Endothelial cell of umbilical vein (primary cell): ENCODE measurements around the gene EML2. TPM values are rescaled to one million over a fixed set of nuclear protein-coding genes. Genes with fewer than 3 reads are reported as not detected.

Experiments
- BruUV-seq: library from RNA; stranded (reverse); fragments of 400-500 nt; replicated peaks from 2 replicates; lab custom pipeline; 2021; lab: Mats Ljungman, UMichigan
- CTCF ChIA-PET: fragments of 300-600, 350-600 bp; sonication (Branson Sonifier 250); formaldehyde crosslinking; loops from one replicate; lab custom pipeline; 2021; ENCODE audit warnings: antibody characterized with exemption, inconsistent platforms; lab: Charles Lee
- POLR2A ChIA-PET: fragments of 300-600, 350-600 bp; sonication (Branson Sonifier 250); formaldehyde crosslinking; loops from one replicate; lab custom pipeline; 2021; ENCODE audit warnings: antibody characterized with exemption, inconsistent platforms; lab: Charles Lee
- DNase-seq: peaks from one replicate; pipeline ENCODE4 v3.0.0-alpha.2; 2011; ENCODE audit warnings: low read depth, low spot score
- FAIRE-seq: peaks from 2 replicates; lab custom pipeline; 2011; peaks lifted over from hg19 to GRCh38; lab: Jason Lieb, UNC
- H2AFZ ChIP-seq: 2 replicates; pipeline ENCODE4 v1.6.0; 2012; ENCODE audit warnings: low read depth, low read length, control low read depth, inconsistent platforms
- H3K27ac ChIP-seq: 2 replicates; pipeline ENCODE4 v1.5.1; 2011; ENCODE audit warnings: low read depth, mild to moderate bottlenecking, control low read depth, low read length, moderate library complexity; ENCODE audit not compliant: insufficient read depth
- H3K27me3 ChIP-seq, 2 experiments: 2 replicates each; pipeline versions ENCODE4 v1.6.0 to v1.6.1; 2011; ENCODE audit warnings: low read length in 2 of 2, mixed read lengths in 1 of 2; ENCODE audit not compliant: control insufficient read depth in 2 of 2, insufficient read depth in 2 of 2
- H3K36me3 ChIP-seq, 2 experiments: 2 replicates in 1 of 2; 3 replicates in 1 of 2; pipeline ENCODE4 v1.5.1; 2011; ENCODE audit warnings: low read length in 2 of 2, mild to moderate bottlenecking in 1 of 2, moderate library complexity in 1 of 2; ENCODE audit not compliant: control insufficient read depth in 2 of 2, insufficient read depth in 2 of 2; ENCODE audit errors: extremely low read depth in 1 of 2
- H3K4me1 ChIP-seq: 3 replicates; pipeline ENCODE4 v1.5.1; 2011; ENCODE audit warnings: mild to moderate bottlenecking, low read length; ENCODE audit not compliant: control insufficient read depth, insufficient read depth; ENCODE audit errors: extremely low read depth
- H3K4me2 ChIP-seq: 2 replicates; pipeline ENCODE4 v1.6.1; 2011; ENCODE audit warnings: low read length, control low read depth, mixed read lengths; ENCODE audit not compliant: insufficient read depth
- H3K4me3 ChIP-seq, 3 experiments: fragments of 200-600 bp in 1 of 3; sonication (generic), shearing (Covaris generic) in 1 of 3; replicated peaks in 1 of 3; 2 replicates each; pipeline ENCODE4 v1.5.1; 2011 to 2016; ENCODE audit warnings: control low read depth in 3 of 3, low read length in 3 of 3, mild to moderate bottlenecking in 2 of 3, inconsistent platforms in 1 of 3, low read depth in 1 of 3, moderate library complexity in 1 of 3; ENCODE audit not compliant: insufficient read depth in 1 of 3
- H3K79me2 ChIP-seq: 2 replicates; pipeline ENCODE4 v1.6.0; 2012; ENCODE audit warnings: low read length, inconsistent platforms; ENCODE audit not compliant: control insufficient read depth, insufficient read depth
- H3K9ac ChIP-seq: replicated peaks from 2 replicates; pipeline ENCODE3; 2011; ENCODE audit warnings: low read length, control low read depth; ENCODE audit not compliant: insufficient read depth; ENCODE audit errors: extremely low read depth
- H3K9me1 ChIP-seq: replicated peaks from 3 replicates; pipeline ENCODE4 v1.6.0; 2011; ENCODE audit warnings: mild to moderate bottlenecking, low read length; ENCODE audit not compliant: control insufficient read depth, insufficient read depth; ENCODE audit errors: extremely low read depth
- H3K9me3 ChIP-seq: replicated peaks from 2 replicates; pipeline ENCODE4 v1.5.1; 2012; ENCODE audit warnings: low read length, inconsistent platforms; ENCODE audit not compliant: control insufficient read depth, insufficient read depth
- H4K20me1 ChIP-seq: replicated peaks from 2 replicates; pipeline ENCODE3; 2011; ENCODE audit warnings: mild to moderate bottlenecking, low read length; ENCODE audit not compliant: control insufficient read depth, insufficient read depth; ENCODE audit errors: extremely low read depth
- EZH2 ChIP-seq: IDR thresholded peaks from 2 replicates; pipeline ENCODE4 v1.6.1; 2012; ENCODE audit warnings: borderline replicate concordance, low read depth, mild to moderate bottlenecking, moderate library complexity, low read length, inconsistent platforms; ENCODE audit not compliant: severe bottlenecking
- FOS ChIP-seq: IDR thresholded peaks from 2 replicates; pipeline ENCODE4 v1.6.1; 2011; ENCODE audit warnings: mild to moderate bottlenecking, low read length, moderate library complexity, borderline replicate concordance; ENCODE audit not compliant: insufficient read depth
- GATA2 ChIP-seq: IDR thresholded peaks from 2 replicates; pipeline ENCODE4 v1.7.0; 2011; ENCODE audit warnings: low read depth, mild to moderate bottlenecking, moderate library complexity, mixed read lengths, low read length; ENCODE audit not compliant: insufficient read length, insufficient read depth
- JUN ChIP-seq: IDR thresholded peaks from 2 replicates; pipeline ENCODE4 v1.6.1; 2011; ENCODE audit warnings: borderline replicate concordance, low read depth; ENCODE audit not compliant: insufficient read length, insufficient read depth
- MYC ChIP-seq: IDR thresholded peaks from one replicate; pipeline ENCODE4 v1.6.1; 2011; ENCODE audit warnings: mild to moderate bottlenecking, low read depth, low read length
- POLR2A ChIP-seq: IDR thresholded peaks from 2 replicates; pipeline ENCODE4 v1.6.1; 2012; ENCODE audit warnings: low read depth, mild to moderate bottlenecking, control low read depth, low read length
- POLR2AphosphoS5 ChIP-seq: IDR thresholded peaks from 2 replicates; pipeline ENCODE4 v1.6.1; 2012; ENCODE audit warnings: low read depth, mild to moderate bottlenecking, control low read depth, low read length, moderate library complexity; ENCODE audit not compliant: insufficient read depth
- dilution Hi-C: fragments of 300-500 bp; cut with MboI; formaldehyde crosslinking; loops from one replicate; pipeline ENCODE4 v1.15.0; 2019; ENCODE audit warnings: low sequenced_read_pairs; ENCODE audit not compliant: extremely low pct_ligation_motif_present
- intact Hi-C: fragments of 100-400 bp; cut with micrococcal nuclease; formaldehyde crosslinking; loops from one replicate; pipeline ENCODE4 v1.10.0; 2022
- polyA plus RNA-seq, 4 experiments: library from polyadenylated mRNA; depleted of rRNA in 3 of 4; stranded (reverse) in 3 of 4; unstranded in 1 of 4; fragments of >200 nt; gene quantifications; 2 replicates each; pipeline versions ENCODE4 v1.2.1 to v1.2.3, GENCODE V29; 2011 to 2012; ENCODE audit warnings: missing spikeins in 1 of 4
- total RNA-seq: library from RNA; stranded (reverse); gene quantifications from 2 replicates; pipeline ENCODE4 v1.2.3, GENCODE V29; 2021
- TF ChIP-seq, protein P1 (sequence below), 2 donors: IDR thresholded peaks; 1 replicate in 1 of 2; 2 replicates in 1 of 2; pipeline ENCODE4 v1.5.1; 2011; ENCODE audit warnings: low read length in 2 of 2, mild to moderate bottlenecking in 2 of 2, moderate library complexity in 2 of 2, control low read depth in 1 of 2, inconsistent platforms in 1 of 2, low read depth in 1 of 2; ENCODE audit not compliant: insufficient read depth in 1 of 2; ENCODE audit errors: extremely low read depth in 1 of 2
- TF ChIP-seq, protein P2 (sequence below): IDR thresholded peaks from 2 replicates; pipeline ENCODE4 v1.6.1; 2011; ENCODE audit not compliant: insufficient read depth, insufficient read length

EML2 gene
- total and polyA plus RNA-seq, 2 donors (not counting 3 experiments of a cell fraction or from before 2014, with no cell fraction given), result 23.3 to 28.9 TPM

DNA sequence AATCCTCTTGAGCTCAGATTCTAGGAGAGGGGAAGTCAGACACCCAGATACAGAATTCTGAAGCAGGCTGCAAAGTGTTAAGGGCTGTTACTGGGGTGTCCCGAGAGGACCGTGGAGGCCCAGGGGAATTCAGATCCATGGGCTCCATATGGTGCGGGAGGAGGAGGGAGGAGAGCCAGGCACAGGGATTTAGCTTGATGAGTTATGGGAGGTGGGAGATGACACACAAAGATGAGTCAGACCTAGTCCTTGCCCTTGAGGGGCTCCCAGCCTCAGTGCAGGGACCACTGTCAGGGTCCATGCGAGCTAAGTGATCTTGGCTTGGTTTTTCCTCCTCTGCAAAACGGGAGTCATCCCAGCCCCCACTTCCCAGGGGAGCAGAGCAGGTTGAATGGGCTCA lies 14.4 kb upstream of the EML2 start:
- dilution Hi-C loops, result no loop called here
- intact Hi-C loops, result no loop called here

More for the DNA sequence above, 14.4 kb upstream of the EML2 start:
- Histone ChIP-seq H3K9ac (no peak overlapping the region), H3K9me3 (no peaks in the 10 kb centered on the region), H2AFZ (no peak overlapping the region), H3K4me1 (no peaks in the 10 kb centered on the region), H3K4me2 (no peak overlapping the region), H3K4me3 (no peak overlapping the region), H4K20me1 (no peaks in the 10 kb centered on the region), H3K27ac (no peak overlapping the region), H3K79me2 (no peaks in the 10 kb centered on the region), H3K36me3 (no peaks in the 10 kb centered on the region), H3K27me3 (peaks cover 0 to 2% of the 10 kb centered on the region in 2 experiments), H3K9me1 (no peaks in the 10 kb centered on the region)
- POLR2A ChIA-PET, result no interaction called here
- BruUV-seq, result no TSS peak
- FAIRE-seq (no peak), DNase-seq (no peak)
- CTCF ChIA-PET, result interaction anchor here (0.7 to 1.5 kb wide), 3 partner anchors 11 to 214 kb away, joined by 3 read pairs; partner anchors contain the start of gene QPCTL
- TF ChIP-seq EZH2 (no peak), JUN (no peak), POLR2A (no peak), MYC (no peak), FOS (no peak), GATA2 (no peak), POLR2AphosphoS5 (no peak)
- TF ChIP-seq, protein P1, sequence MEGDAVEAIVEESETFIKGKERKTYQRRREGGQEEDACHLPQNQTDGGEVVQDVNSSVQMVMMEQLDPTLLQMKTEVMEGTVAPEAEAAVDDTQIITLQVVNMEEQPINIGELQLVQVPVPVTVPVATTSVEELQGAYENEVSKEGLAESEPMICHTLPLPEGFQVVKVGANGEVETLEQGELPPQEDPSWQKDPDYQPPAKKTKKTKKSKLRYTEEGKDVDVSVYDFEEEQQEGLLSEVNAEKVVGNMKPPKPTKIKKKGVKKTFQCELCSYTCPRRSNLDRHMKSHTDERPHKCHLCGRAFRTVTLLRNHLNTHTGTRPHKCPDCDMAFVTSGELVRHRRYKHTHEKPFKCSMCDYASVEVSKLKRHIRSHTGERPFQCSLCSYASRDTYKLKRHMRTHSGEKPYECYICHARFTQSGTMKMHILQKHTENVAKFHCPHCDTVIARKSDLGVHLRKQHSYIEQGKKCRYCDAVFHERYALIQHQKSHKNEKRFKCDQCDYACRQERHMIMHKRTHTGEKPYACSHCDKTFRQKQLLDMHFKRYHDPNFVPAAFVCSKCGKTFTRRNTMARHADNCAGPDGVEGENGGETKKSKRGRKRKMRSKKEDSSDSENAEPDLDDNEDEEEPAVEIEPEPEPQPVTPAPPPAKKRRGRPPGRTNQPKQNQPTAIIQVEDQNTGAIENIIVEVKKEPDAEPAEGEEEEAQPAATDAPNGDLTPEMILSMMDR (IDR thresholded peaks at IDR 0.05; ENCODE audit: extremely low read depth in 1 of 2, insufficient read depth in 1 of 2, low read depth in 1 of 2, low read length in 2 of 2), result no peak
- TF ChIP-seq, protein P2, sequence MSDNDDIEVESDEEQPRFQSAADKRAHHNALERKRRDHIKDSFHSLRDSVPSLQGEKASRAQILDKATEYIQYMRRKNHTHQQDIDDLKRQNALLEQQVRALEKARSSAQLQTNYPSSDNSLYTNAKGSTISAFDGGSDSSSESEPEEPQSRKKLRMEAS, result no peak
